ENCODE results near the gene SH3PXD2A.

Gene SH3PXD2A

DNA sequence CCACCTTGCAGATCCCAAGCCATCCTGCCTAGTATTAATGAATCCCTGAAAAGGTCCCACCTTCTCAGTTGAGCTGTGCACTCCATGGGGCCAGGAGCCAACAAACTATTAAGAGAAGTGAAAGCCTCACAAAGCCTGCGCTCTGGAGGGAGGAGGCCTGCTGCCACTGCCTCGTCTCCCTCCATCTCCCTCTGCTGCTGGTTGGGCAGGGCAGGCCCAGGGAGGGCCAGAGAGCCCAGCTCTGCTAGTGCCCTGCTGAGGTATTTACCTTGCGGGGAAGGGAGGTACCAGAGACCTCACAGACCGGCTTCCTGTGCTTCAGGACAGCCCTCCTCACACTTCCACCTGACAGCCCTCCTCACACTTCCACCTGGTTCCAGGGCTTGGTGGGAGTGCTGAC lies 171.5 kb downstream of the SH3PXD2A start:
- no peak for DNase-seq (ENCODE audit: low spot score)

DNA sequence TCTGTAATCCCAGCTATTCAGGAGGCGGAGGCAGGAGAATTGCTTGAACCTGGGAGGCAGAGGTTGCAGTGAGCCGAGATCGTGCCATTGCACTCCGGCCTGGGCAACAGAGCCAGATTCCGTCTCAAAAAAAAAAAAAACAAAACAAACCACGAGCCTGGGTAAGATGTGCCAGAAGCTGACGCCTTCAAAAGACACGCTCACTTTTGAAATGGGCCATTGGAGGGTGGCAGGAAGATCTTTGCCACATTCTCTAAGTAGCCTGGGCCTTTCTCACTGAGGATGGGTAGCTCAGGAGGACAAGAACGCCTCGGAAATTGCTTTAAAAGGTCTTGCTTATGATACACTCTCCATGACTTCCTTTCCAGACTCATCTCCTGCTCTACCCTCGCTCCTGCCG lies 172.7 kb downstream of the SH3PXD2A start:
- DNase-seq (ENCODE audit: low spot score): no peak

DNA sequence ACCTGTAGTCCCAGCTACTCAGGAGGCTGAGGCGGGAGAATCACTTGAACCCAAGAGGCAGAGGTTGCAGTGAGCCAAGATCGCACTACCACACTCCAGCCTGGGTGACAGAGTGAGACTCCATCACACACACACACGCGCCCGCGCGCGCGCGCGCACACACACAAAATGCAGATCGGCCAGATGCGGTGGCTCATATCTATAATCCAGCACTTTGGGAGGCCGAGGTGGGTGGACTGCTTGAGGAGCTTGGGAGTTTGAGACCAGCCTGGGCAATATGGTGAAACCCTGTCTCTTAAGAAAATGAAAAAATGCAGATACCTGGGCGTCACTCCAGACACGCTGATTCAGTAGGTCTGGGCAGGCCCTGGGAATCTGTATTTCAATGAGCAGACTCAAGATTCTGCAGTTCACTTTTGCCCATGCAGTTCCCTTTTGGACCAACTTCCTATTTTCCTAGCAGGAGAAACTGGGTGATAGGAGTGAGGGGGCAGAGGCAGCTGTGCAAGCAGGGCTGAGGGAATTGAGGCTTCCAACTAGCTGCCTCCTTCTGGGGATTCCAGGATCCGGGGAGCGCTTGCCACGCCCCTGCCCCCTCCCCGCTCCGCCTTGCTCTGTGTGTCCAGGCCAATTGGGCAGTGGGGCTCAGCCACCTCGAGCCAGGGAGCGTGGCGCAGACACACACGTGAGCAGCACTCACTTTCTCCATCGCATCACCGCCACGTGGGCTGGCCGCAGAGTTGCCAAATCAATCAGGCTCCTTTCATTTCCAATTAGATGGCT lies 173.6 kb downstream of the SH3PXD2A start:
- DNase-seq (ENCODE audit: low spot score): no peak

DNA sequence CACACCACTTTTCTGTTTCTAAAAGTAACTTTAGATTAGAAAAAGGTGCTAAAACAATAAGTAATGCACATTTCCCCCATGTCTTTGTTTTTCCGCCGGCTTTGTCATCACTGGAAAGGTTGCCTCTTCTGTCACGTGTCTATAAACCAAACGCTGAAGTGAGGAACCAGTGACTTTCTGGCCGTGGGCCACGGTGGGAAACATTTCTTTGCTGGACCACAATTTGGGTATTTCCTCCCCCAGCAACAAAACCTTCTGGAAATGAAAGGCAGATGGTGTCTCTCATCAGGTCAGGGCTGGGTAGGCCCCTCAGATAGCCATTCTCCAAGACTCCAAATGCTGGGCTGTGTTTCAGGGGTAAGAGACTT lies 174.5 kb downstream of the SH3PXD2A start:
- no peak for DNase-seq (ENCODE audit: low spot score)

DNA sequence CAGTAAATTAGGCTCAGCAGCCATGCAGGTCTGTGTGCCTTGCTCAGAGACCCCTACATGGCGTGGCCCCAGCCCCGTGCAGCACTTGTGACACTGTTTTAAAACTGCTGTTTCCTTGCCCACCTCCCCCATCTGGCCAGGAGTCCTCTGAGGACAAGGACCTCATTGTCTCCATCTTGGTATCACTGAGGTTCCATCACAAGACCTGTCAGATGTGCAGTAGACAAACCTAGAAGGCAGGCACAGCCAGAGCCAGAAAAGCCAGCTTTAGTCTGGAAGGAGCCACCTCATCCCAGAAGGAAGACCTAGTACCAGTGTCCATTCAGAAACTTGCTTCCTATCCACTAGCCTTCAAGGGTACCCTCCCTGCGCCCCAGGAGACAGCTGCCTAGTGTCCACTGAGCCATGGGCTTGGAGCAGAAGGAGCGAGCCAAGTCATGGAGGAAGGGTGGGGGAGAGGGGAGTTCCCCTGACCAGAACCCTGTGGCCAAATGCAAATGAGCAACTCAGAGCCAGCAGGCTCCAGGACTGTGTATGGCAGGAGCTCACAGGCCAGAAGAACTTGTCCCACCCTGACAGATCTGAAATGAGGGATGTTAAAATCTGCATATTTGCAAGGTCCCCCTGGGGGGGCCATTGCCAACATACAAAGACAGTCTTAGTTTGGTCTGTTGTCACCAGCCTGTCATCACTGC lies 176.1 kb downstream of the SH3PXD2A start:
- no peak for DNase-seq (ENCODE audit: low spot score)

DNA sequence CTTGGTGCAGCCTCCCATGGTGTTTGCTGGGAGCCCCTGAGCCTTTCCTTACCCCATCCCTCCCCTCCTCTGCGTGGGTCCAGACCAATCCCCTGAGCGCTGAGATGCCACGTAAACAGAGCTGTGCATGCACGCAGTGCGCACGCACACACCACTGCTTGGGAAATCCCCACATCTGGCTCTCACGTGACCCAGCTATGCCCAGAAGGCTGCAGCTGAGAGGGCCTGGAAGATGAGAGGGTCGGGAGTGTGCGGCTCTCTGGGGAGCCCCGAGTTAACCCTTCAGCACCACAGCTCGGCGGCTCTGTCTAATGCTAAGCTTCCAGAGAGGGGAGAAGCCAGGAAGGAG lies 177.2 kb downstream of the SH3PXD2A start:
- no peak for DNase-seq (ENCODE audit: low spot score)

DNA sequence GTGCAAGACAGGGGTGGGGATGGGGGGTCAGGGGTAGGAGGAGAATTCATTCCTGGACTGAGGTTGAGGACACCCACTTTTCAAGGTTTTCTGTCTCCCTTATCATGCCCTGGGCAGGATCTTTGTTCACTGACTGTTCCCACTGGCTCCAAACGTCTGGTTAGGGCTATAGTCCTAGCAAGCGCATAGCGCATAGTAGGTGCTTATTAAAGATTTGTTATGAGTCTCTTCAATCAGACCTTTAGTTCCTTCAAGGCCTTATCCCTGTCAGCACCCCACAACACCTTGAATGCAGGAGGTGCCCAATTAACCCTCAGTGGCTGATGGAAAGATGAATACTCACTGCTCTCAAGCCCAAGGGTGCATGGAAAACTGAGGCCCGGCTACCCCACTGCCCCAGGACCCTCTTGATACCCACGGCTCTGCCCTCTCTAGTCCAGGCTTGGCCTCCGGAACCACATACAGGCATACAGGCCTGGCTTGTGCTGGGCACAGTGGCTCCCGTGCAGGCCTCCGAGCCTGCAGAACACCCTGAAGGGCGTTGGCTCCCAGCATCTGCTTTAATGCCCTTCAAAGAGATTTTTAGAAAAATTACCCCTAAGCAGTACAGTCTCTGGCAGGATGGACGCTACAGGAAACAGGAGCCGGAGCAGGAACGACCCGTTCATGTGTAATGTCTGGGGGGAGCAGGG lies 177.7 kb downstream of the SH3PXD2A start:
- DNase-seq (ENCODE audit: low spot score): no peak

DNA sequence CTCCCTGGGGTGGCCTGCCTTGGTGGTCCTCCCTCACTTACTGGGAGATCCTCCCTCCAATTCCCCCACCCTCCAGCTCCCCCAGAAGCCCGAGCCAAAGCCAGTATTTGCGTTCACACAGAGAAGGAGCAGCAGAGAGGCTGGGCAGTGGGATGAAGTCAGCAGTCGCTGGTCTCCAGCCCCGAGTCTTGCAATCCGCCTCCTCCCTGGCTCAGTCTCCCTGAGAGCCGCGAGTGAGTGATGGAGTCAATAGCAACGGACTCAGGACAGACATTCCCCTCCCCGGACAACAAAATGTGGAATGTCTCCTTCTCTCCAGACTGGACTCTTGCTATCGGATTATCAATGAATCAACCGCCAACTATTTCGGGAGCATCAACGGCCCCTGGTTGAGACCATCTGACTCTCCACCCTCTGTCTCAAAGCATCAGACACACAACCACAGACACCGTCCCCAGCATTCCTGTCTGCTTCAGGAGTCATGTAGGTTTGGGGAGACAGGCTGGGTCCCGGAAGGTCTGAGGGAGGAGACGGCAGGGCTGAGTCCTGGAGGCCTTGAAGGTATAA lies 178.4 kb downstream of the SH3PXD2A start:
- no peak for DNase-seq (ENCODE audit: low spot score)

DNA sequence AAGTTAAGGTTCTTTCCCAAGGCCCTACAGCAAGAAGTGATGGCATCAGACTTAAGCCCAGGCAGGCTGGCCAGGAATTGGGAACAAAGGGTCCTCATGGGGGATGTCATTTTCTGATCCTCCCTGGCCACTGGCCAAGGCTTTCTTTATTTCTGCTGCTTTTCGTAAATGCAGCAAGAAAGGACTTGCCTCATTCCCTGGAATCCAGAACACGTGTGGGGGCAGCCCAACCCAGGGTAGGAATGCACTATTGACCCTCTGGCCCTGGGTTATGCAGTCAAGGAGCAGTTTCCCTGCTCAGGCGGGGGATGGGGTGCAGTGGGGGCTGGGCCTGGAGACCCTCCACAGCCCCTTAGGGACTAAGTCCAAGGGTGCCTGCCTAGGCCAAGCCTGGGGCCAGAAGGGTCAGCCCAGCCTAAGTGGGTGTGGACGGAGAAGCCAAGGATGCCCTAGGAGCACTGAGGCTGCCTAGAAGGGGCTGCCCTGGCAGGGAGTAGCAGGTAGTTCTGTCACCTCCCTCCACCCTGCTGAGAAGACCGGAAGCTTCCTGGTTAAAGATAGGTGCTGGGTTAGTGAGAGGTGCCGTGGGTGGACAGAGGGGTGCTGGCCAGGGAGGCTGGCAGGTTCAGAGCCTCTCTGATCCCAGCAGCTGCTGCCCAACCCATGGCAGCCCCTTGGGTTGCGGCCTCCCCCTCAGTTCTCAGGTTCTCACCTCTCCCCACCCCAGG lies 179.2 kb downstream of the SH3PXD2A start:
- no peak for DNase-seq (ENCODE audit: low spot score)

DNA sequence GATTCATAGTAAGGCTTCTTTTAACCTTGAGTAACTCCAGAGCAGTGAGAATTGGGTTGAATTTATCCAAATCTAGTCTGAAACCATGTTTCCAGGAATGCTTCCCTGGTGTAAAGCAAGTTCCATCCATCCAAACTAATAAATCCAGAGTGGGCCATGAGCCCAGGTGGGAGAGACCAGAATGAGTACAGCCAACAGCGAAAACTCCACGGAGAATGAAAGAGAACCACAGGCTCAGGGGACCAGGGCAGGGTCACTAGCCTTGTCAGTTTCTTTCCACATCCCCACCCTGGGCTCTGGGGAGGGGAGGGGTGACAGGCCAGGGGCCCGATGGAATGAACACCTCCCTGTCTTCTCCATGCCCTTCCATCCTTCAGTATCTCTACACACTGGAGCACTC lies 181.8 kb downstream of the SH3PXD2A start:
- no peak for DNase-seq (ENCODE audit: low spot score)

DNA sequence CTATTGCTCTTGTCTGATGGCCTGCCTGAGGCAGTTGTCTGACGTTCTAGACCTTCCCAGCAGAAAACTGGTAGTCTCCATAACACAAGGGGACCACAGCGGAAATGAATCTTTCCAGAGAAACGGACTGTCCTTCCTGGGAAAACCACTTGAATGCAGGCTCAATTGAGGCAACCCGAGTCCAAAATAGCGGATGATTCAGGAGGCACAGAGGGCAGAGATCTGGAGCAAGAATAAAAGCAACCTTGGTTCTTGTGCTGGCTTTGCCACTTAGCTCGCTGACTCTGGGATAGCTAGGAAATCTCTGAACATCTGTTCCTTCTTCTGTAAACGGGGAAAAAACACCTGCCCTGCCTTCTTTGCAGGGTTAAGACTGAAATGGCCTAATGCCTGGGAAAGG lies 183.0 kb downstream of the SH3PXD2A start:
- no peak for DNase-seq (ENCODE audit: low spot score)

DNA sequence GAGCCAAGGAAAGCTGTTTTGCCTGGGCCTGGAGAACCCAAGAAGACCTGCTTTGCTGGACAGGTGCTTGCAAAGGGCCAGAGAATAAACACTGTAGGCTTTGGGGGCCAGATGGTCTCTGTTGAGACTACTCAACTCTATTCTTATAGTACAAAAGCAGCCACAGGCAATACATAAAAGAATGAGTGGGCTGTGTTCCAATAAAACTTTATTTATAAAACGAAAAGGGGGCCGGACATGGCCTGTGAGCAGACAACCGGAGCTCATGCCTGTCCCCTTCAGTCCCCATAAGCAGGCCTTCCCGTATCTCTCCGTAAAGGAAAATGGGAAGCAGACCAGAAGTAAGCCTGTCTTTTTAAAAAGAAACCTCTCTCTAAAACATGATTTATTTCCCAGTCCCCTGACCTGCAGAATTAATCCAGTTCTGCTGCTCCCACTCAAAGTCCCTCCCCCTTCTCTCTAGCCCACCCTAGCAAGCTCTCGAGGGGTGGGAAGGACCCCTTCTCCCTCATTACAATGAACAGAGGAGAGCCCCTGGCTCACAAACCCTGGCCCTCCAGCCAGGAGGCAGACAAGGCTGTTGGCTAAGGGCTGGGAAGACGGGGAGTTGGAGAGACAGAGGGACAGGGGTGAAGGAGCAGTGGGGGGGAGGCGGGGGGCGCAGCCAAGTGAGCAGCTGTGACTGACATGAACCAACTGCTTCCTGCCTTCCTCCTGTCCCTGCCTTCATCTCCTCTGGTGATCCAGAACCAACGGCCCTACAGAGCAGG lies 184.1 kb downstream of the SH3PXD2A start:
- no peak for DNase-seq (ENCODE audit: low spot score)

DNA sequence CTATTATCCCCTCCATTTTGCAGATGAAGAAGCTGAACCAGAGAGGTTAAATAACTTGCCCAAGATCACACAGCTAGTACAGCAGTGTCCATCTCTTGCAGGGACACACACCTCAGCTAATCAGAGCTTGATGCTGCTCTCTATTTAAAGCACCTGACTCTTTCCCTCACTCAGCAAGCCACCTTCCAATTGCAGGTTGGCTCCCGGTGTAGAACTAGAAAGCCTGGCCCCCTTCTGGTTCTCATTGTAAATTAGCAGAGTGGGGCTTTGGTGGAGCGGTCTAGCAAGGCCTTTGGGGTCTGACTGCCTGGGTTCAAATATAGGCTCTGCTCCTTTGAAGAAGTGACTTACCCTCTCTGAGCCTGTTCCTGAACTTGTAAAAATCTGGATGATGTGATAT lies 185.4 kb downstream of the SH3PXD2A start:
- DNase-seq (ENCODE audit: low spot score): no peak

DNA sequence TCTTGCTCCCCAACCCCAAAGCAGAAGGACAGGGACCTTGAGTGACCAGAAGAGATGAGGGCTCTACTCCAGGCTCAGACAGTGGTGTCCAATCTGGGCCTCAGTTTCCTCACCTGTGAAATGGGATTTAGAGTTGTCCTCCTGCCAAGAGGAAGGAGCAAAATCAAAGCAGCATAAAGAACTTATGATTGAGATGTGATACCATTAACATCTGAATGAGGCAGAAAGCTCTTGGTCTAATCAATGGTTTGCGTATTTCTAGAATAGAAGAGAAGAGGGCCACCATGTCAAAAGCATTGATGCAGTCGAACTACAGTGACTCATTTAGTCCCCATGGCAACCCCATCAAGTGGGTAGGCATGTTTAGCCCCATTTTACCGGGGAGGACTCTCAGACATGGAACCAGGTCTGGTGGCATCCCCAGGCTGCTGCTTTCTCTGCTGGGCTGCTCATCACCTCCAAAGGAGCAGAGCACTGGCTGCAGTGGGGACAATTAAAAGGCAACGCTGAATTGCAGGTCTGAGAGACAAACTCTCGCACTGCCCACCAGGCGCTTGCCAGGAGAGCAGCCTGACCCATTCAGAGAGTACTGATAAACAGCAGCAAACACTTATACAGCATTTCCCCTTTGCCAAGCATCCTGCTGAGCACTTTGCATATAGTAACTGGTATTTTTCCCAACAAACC lies 186.0 kb downstream of the SH3PXD2A start:
- no peak for DNase-seq (ENCODE audit: low spot score)

DNA sequence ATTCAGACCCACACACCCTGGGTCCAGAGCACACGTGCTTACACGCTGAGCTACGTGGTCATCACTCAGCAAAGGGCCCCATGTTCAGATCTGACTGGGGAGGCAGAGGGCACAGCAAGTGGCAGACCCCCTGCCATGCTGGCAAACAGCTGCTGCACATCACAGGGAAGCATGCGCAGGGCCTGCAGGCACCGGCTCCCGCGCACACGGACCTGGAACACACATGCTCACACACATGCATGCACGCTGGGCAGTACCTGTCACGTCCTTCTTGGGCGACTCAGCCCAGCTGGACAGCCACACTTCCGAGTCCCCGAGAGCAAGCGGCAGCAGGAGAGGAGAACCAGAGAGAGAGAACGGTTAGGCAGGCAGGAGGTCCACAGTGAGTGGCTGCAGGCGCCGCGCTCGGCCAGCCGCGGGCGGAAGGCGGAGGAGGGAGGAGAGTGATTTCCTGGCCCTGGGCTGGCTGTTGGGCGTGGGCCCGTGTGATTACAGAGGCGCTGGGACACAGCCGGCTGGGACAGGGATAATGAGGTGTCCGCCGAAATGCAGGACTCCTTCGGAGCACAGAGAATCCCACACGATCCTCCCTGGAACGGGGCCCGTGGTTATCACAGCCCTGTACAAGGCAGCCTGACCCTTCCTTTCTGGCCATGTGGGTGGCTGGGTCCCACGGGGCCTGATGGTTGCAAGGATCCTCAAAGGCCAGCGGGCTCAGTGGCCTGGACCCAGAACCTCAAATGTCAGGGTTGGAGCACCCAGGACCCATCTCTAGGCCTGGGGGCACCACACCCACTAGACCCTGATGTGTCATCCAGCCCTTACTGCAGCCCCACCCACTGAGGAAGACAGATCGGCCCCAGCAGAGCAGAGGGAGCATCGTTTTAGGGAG lies 186.8 kb downstream of the SH3PXD2A start:
- no peak for DNase-seq (ENCODE audit: low spot score)

DNA sequence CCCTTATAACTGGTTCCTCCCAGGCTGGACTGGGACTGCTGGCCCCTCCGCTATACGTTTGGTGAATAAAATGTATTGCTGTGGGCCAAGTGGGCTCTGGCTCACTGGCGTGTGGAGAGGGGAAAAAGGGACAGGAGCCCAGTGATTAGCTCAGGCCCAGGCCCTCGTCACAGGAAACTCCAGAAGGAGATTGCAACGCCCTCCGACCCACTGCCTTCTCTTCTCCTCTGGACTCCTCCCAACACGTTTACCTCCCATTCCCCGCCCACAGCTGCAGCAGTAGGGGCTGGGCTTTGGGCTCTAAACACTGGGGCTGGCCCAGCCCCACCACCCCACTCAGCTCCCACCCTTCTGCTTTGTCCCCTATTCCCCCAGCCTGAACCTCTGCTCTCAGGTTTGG lies 188.0 kb downstream of the SH3PXD2A start:
- DNase-seq (ENCODE audit: low spot score): no peak

DNA sequence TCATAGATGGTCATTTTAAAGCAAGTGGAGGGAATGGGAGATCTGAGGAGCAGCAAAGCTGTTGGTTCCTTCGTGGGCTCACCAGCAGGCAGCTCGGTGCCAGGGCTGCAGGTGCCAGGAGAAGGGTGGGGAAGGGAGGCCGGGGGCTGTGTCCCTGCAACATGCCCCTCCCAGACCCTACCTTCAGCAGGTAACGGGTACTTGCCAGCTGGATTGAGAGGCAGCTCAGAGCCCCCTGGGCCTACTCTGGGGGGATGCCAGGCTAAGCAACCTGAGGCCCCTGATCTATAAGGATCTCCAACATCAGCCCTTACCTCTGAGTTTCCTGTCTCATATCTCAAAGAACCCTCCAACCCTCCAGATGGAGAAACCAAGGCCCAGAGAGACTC lies 188.6 kb downstream of the SH3PXD2A start:
- no peak for DNase-seq (ENCODE audit: low spot score)

DNA sequence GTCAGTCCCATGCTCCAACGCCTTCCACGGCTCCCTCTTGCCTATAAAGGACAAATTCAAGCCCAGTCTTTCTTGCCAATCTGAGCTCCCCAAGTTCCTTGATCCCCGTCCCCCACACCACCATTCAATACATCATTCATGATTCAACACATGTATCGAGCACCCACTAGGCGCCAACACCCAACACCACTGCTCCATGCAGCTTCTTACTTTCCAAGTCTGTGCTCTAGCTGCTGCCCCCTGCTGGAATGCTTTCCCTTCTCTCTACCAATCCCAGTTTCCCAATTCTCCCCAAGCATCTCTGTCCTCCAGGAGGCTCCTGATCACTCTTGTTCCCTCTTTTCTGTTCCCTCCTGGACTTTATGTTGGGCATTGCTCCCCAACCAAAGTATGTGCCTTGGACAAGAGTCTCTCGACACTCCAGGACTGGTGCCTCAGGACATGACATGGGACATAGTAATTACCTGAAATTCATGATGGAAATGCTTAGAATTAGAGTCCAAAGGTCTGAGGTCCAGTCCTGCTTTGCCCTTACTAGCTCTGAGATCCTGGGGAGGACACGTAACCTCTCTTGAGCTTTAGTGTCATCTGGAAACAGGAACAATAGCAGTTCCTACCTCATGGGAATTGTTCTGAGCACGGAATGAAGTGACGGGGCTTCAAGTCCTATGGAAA lies 189.2 kb downstream of the SH3PXD2A start:
- peak; percentile 63 for DNase-seq (ENCODE audit: low spot score)

DNA sequence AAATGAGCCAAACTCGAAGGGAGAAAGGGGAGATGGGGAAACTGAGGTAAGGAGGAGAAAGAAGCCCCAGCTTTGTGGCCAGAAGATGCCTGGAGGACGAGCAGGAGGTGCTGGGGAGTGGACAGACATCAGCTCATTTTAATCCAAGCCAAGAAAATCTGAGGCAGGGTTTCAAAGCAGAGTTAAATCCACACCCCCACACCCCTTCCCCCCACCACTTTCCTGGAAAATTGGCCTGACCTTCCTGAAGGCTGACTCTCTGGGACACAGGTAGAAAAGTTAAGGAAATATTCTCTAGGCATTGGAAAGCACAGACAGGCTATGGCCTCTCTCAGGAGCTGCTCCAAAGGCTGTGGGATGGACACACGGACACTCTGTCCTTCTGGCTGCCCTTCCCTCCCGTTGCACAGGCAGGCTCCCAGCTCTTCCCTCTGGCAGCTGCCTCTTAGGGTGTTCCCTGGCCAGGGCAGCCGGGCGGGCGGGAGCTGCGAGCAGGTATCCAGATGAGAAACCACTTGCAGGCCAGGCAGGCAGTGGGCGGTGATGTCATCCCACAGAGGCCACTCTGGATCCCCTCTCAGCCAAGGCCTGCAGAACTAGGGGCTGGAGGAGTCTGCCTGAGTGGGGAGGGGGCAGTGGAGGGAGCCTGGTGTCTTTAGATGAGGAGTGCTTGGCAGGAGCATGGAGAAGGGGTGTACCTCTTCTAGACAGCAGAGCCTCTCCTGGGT lies 190.1 kb downstream of the SH3PXD2A start:
- no peak for DNase-seq (ENCODE audit: low spot score)

Data from HuH-7.5 (cell line).